Left renal cortex interstitium (tissue), 4 donors: ENCODE data around the gene OPTC. TPM values are rescaled to one million over a fixed set of nuclear protein-coding genes. Genes with fewer than 3 reads are reported as not detected.
"Not testable (repeated sequence)": the region's sequence is repeated elsewhere in the genome, so short reads cannot be mapped to it uniquely, and the experiment has no call there.

Experiments
- DNase-seq, 4 donors: peaks; one replicate each; pipeline ENCODE4 v3.0.0-alpha.2; 2013; ENCODE audit warnings: low read depth in 4 of 4, low spot score in 2 of 4, missing footprints in 1 of 4
- polyA plus RNA-seq, 4 donors: library from polyadenylated mRNA; unstranded; fragments of 120-200 nt; gene quantifications; one replicate each; pipeline ENCODE4 v1.2.1, GENCODE V29; 2013; ENCODE audit not compliant: insufficient read length in 4 of 4

Gene OPTC
- polyA plus RNA-seq, 4 donors, result not detected

DNA sequence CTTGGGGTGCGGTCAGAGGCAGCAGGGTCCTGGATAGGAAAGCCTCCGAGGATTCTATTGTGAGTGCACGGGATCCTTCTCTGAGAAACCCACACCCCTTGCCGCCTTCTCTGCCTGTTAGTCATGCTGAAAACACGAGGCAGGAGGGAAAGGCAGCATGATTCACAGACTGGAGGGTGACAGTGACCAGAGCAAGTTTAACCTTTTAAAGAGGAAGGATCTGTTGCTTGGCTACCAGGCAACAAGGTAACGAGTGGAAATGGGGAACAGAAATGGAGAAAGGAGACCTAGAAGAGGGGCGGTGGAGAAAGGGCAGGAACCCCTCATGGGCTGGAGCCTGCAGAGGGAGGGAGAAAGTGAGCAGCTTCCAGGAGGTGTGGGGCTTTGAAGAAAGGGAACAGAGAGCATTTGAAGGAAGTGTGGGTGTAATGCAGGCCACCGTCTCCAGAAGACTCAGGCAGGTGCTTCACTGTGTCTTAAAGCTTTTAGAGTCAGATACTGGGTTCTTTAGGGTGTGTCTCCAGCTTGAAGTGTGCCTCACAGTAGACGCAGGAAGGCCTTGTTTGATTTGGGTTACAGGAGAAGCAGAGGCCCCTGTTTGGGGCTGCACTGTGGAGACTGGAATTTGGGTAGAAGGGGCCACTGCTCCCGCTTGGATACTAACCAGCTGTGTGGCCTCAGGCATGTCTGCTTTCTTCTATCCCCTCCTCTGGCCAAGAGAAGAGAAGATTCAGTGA lies 19.1 kb downstream of the OPTC start:
- DNase-seq, result no peak

DNA sequence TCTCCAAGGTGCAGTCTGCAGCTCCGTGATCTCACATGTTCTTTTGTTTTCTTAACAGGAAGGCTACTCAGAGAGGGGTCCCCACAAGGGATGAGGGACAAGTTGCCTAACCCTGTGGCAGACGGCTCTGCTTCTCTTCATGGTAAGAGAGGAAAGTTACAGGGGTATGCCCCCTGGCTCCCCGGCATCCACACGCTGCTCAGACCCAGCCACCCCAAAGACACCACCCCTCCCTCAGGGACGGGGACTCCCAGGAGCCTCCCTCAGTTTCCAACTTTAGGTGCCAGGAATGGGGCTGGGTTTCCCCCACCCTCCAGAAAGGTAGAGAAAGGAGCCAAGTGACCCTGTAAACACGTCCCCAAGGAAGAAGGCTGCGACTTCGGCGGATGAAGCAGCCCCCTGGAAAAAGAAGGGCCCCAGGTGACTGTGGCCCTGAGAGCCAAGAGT lies 19.7 kb downstream of the OPTC start:
- DNase-seq, result no peak

DNA sequence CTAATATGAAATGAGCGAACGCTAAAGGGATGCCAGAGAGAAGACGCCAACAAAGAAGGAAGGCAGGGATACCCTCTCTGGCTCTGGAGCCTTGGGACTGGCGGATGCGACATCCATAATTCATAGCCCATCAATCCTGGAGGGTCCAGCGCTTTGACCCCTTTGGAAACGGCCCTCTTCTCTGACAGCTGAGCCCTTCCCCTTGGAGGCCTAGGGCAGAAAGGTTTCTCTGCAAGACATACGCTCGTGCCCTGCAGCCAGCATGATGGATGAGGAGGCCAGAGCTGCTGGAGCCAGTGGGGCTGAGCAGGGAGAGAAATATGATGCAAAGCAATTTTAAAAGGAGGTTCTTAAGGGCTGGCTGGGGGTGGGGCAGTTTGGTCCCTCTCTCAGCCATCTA lies 22.2 kb downstream of the OPTC start:
- no peak for DNase-seq

DNA sequence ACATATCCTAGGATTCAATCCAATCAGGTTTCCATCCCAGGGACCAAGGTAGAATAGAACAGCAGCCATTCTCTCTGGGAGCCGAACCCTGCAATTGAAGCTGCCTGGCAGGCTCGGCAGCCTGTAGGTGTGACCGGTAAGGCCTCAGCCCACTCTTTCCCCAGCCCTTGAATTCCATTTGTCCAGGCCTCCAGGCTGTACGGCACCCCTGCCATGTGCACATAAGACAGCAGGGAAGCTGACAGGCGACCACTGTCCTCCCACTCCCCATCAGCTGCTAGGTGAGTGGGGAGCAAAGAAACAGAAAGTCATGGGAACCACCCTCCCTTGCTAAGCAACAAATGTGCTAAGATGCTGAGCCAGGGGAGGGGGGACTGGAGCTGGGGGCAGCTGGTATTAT lies 23.0 kb downstream of the OPTC start:
- no peak for DNase-seq

DNA sequence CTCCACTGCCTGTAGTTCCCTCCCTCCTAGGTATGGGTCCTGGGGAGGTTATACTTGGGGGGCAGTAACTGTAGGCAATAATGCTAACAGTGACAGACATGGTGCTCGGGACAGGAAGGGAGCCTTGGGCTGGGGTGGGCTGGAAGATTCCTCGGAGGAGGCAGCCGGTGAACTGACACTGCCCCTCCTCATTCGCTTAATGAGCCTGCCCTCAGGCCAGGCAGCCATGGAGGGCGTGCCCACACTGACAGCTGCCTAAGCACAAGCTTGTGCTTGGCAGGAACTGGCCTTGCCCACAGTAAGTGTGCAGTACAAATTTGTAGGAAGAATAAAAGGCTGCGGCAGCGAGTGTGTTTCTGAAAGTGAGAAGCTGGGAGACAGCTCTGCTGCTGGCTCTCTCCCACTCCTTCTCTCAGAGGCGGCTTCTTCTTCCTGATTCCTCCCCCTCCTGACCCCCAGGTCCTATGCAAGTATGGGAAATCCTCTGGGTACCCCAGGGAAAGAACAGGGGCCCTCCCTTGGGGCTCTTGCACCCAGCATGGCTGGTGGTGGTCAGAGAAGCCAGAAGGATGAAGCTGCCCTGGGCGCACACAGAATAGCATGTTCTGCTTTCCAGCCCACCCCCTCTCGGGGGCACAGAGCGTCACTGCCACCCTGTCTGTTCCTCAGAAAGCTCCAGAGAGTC lies 23.6 kb downstream of the OPTC start:
- DNase-seq, result no peak

DNA sequence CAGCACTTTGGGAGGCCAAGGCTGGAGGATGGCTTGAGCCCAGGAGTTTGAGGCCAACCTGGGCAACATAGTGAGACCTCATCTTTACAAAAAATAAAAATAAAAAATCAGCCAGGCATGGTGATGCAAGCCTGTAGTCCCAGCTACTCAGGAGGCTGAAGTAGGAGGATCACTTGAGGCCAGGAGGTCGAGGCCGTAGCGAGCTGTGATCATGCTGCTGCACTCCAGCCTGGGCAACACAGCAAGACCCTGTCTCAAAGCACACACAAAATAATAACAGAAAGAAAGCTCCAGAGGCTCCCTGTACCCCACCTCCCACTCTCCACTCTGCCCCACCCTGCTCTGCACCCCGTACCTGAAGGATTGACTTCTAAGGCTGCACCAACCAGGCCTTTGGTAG lies 24.2 kb downstream of the OPTC start:
- DNase-seq, result not testable (repeated sequence)

DNA sequence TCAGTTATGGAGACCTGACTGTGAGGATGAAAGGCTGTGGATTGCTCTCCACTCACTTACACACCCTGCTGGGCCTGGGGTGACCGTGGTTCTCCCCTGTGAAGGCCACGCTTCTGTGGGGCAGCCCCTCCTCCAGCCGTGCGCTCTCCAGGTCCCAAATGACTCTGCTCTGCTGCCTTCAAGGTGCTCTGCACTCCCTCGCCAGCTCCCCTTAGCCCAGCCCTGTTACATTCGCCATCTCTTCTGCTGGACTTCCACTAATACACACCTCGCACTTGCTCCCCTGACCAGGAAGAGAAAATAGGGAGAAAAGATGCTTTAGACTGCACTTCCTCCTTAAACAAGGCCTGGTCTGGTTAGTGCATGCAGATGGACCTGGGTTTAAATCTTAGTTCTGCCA lies 24.6 kb downstream of the OPTC start:
- no peak for DNase-seq

DNA sequence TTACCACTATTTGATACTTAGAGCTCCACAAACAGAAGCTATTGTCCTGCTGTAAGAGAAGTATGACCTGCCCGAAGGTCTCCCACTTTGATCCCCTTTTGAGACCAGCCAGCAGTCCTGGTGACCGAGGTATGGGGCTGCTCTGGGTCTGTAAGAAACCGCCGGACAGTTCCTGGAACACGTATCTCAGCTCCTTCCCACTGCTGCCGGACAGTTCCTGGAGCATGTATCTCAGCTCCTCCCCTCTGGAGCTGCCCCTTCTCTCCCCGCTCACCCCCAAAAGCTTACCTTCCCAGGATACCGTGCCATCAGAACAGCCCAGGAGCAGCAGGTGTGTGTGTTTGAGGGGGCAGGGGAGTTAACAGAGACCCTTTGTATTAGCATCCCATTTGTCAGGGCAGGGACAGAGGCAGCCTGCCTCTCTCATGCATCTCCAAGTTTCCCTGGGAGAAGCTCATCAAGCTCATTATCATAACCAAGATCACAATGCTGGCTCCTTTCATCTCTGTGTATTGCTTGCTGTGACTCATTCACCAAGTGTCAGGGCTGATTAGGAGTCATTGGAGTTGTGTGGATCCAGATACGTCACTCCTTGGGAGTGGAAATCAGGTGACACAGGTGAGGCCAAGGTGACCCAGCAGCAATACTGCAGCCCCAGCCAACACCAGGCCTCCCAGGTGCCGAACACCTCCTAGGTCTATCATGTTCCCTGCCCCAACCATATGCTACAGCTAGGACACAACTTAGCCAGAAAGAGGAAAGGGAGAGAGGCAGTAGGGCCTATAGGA lies 25.3 kb downstream of the OPTC start:
- no peak for DNase-seq

DNA sequence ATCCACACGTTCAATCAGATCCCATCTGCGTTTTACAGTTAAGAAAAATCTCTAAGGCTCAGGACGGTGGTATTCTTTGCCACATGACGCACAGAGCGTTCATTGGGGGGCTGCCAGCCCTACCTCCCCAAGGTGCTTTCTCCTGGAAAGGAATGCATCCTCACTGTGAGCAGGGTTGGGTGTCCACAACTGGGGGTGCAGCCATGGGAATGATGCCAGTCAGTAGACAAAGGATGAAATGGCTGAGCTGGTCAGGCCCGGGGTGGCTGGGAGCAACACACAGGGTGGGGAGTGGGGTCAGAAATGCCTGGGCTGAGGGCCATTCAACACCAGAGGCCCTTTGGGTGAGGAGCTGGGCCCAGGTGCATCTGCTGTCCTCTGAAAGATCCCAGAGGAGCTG lies 25.9 kb downstream of the OPTC start:
- no peak for DNase-seq

DNA sequence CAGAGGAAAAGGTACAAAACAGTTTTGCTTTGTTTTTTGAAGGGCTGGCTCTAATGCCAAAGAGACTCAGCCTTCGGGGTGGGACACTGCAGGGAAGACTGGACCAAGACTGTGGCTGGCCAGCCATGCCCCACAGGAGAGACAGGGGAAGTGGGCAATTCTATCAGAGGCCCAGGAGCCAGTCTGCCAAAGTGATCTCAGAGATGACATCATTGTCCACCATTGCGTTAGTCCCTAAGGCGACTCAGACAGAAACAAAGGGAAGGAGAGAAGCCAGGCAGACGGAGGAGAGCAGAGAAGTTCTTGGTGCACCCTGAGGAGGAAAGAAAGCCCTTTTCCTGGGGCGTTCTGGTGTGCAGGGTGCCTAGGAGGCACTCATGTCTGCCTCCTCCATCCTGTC lies 26.4 kb downstream of the OPTC start:
- DNase-seq, result no peak

DNA sequence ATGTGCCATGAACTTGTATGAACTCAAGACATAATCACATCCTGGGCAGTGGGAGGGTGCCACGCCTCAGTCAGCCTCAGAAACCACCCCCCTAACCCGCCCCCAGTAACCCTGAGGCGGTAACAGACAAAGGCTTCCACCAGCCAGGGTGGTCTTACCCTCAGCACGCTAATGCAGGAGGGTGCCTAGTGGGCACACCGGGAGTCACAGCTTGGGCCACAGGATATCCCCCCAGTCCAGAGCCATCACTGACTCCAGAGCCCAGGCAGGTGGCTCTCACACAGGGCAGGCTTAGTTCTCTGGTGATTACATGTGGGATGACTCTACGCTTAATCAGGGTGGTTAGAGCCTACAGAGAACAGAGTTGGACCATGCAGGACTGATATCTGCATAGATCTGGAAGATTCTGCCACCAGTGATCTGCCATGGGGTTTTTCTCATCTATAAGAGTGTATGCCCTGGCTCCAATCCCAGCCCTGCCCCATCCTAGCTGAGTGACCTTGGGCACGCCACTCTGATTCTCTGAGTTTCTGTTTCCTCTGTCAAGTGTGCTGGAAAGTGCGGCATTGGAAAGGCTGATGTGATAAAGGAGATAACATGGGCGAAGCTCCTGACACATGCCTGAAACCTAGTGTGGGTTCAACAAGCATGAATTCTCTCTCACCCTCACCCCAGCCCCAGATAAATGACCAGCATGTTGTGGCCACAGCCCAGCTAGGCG lies 27.3 kb downstream of the OPTC start:
- DNase-seq, result no peak

DNA sequence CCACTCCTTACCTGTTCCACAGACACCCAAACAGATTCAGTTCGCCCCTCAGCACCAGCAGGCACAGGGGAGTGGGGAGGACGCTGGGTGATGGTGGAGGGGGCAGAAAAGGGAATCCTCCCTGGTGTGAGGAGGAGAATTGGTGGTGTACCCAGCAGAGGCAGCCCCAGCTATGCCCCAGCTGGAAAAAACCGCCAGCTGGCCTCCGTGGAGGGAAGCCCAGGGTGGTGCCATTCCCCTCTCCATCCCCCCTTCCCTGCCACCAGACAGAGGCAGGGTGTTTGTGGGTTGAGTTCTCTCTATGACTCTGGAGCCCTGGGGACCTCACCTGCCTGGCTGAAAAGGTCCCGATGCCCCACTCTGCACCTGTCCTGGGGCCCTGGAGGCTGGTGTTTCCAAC lies 27.9 kb downstream of the OPTC start:
- DNase-seq, result no peak

DNA sequence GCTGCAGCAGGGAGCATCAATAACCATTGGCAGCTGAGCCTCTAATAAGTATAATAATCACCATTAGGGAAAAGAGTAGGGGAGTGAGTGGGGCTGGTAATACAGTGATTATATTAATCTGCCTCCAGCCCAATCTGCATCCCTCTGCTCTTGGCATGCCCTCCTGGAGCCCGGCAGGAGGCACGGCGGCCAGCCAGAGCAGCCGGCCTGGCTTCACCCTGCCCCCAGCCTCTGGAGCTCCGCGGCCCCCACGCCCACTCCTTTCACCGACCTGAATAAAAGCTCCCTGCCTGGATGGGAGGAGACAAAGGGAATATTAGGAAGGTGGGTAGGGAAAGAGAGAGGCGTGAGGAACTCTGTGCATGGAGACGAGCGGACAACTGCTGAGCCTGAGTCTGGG lies 28.3 kb downstream of the OPTC start:
- no peak for DNase-seq

DNA sequence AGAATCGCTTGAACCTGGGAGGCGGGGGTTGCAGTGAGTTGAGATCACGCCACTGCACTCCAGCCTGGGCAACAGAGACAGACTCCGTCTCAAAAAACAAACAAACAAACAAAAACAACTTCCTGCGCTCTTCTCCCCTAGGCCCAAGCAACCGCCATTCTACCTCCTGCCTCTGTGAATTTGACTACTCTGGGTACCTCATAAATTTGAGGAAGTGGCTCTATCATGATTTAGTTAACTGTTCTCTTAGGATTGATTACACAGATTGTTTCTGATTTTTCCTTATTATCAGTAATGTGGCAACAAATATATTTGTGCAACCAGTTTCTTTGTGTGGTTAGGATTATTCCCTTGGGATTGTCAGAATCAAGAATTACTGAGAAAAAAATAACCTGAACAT lies 29.7 kb downstream of the OPTC start:
- DNase-seq, result no peak

DNA sequence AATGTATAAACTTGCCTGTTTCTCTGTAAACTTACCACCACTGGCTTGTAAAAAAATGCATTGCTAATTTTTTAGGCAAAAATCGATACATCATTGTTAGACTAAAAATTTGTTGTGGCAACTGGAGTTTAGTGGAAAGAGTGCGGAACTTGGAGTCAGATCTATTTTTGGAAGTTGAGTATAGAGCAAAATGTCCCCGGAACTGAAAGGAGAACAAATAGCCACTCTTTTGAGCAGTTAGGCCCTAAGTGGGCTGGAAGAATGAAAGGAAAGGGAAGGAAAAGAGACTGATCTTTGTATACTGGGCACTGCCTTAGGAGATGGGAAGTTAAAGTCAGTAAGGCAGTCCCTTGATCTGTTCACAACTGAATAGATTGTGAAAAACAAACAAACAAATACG lies 30.2 kb downstream of the OPTC start:
- DNase-seq, result no peak

DNA sequence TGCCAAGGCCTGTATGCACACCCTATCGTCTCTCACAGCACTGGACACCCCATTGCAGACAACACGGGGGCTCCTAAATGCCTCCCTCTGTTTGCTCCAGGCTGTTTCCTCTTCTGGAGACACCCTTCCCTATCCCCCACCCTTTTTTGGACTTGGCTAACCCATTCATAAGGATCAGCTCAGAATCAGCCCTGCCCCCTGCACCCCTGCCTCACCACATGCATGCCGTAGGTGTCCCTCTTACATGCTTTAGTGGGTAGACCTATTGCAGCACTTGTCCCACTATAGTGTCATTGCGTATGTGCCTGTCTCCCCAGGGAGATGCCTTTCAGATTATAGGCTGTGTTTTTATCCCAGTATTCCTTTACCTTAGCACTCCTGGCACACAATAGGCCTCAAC lies 30.9 kb downstream of the OPTC start:
- no peak for DNase-seq

DNA sequence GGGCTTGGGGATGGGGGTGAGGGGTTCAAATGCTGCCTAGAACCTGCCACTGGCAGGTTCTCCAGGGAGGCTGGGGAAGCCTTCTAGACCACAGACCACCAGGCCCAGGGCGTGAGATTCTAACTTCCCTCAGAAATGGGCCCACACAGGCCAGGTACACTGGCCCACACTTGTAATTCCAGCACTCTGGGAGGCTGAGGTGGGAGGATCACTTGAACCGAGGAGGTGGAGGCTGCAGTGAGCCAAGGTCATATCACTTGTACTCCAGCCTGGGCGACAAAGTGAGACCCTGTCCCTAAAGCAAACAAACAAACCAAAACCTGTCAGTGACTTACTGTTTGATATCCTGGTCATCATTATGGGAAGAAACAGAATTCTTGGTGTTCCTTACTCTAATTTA lies 31.7 kb downstream of the OPTC start:
- no peak for DNase-seq

DNA sequence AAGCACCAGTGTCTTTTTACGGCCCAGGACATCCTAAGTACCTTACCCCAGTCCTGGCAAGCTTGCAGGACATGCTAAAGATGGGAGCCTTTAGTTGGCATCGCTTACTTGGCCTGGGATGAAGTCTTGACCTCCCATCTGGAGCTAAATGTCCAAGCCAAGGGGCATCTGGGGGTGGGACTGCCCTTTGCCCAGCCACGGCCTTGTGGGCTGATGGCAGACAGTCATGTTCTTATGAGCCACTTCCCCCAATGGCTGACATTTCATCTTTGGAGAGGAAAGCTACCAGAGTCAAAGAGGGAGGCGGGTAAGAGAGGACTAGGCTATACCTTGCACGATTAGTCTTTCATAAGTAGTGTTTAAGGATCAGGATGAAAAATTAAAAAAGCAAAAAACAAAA lies 32.2 kb downstream of the OPTC start:
- DNase-seq, result no peak

DNA sequence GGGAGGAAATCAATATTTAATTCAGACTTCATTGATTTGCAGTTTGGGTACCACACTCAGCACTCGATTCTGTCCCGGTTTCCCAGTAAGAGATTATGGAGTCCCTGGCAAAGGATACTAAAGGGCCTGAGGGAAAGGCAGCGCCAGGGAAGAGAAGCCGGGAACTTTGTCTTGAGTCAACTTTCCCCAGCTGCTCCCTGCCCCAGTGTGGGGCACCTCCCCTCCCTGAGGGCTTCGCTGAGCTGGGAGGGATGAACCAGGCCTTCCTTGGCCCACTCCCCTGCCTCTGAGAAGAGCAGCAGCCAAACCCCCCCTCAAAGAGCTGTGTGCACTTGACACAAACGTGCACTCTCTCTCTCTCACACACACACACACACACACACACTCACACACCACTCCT lies 32.6 kb downstream of the OPTC start:
- DNase-seq, result no peak

DNA sequence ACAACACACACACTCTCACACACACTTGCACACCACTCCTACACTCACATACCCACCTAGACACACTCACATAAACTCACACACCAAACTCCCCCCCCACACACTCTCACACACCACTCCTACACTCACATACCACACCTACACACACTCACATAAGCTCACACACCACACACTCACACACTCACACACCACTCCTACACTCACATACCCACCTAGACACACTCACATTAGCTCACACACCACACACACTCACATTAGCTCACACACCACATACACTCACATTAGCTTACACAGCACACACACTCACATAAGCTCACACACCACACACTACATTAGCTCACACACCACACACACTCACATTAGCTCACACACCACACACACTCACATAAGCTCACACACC lies 33.1 kb downstream of the OPTC start:
- DNase-seq, result no peak

DNA sequence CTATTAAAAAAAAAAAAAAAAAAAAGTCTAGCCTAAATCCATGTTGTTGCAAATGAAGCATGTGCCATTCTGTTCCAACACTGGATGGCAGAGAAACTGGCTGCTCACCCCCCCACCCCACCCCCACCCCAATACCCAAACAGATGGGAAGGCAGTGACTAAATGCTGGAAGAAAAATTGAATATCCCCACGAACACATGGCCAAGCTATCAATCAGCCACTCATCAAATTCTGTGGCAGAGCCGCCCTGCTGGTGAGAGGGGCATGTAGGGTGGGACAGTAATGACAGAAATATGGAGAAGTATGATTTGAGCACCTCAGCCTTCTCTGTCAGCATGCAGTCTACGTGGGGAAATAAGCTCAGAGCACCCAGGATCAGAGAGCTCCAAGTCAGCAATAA lies 34.1 kb downstream of the OPTC start:
- no peak for DNase-seq
